Pulmonary artery endothelial cell (primary cell): ENCODE results near the gene EPAS1. TPM values are rescaled to one million over a fixed set of nuclear protein-coding genes. Genes with fewer than 3 reads are reported as not detected.

Experiments
- DNase-seq: peaks from one replicate; pipeline ENCODE4 v3.0.0-alpha.2; 2011; ENCODE audit warnings: low read depth, low spot score
- total RNA-seq: library from RNA; depleted of rRNA; stranded (reverse); fragments of >200 nt; gene quantifications from 2 replicates; pipeline ENCODE4 v1.2.3, GENCODE V29; 2014

The EPAS1 gene
- total RNA-seq, 1 donor from 2014 or later: 115 TPM

DNA sequence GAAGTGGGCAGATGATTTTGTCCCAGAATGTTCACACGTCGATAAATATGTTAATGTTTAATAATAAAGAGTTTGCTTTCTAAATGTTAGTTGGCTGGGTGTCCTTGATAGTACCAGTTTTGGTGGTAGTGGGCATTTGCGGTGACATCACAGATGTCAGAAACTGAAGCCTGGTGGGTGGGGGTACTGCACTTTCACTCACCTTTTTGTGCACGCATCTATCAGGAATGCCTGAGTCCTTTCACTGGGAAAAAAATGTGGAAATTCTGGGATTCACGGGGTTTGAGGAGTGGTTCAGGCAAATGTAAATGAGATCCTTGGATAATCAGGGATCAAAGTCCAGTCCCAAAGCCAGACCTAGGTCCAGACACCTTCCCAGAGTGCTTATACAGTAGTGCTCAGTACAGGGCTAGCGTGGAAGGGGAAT, 3.2 kb downstream of the EPAS1 start:
- no peak for DNase-seq

GRCh38 chr2:46302005-46302695, 4.9 kb downstream of the EPAS1 start:
- DNase-seq: no peak

GRCh38 chr2:46303233-46303632, 6.0 kb downstream of the EPAS1 start:
- DNase-seq: no peak

- no peak for DNase-seq
Observed at GRCh38 chr2:46303822-46304221, 6.6 kb downstream of the EPAS1 start.

DNA sequence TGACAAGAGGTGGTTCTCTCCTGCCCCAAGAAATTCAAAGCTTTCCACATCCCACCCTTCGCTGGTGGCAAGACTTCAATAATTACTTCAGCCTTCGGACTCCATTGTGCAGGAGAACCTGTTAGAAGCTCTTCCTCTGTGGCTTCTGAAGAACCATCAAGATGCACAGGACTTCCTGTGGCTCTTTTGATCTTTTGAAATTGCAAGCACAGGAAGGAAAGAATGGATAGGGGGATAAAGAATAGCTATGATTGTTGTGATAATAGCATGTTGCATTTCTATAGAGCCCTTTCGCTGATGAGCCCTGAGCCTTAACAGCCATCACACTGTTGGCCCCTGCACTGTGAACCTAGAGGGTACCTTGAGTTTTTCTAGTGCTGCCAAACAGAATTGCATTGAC, 7.4 kb downstream of the EPAS1 start:
- DNase-seq: no peak

DNA sequence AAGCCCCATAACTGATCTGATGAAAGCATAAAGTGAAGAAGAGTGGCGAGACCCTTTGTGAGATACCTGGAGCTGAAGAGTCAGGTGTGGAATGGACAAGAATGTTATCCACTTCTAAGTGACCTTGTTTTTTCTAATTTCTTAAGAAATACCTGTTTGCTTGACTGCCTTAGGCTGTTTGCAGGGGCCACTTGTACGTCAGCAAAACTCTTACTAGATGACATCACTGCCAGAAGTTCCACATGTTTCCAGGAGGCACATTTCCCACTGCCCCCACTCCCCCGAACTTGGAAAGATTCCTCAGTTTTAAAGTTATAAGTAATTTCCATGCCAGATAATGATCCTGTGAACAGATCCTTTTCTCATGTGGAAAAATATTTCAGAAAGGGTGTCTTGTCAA, 8.0 kb downstream of the EPAS1 start:
- no peak for DNase-seq

- DNase-seq: no peak
Observed at GRCh38 chr2:46305767-46306166, 8.6 kb downstream of the EPAS1 start.

- no peak for DNase-seq
Observed at GRCh38 chr2:46306330-46306751, 9.1 kb downstream of the EPAS1 start.

DNA sequence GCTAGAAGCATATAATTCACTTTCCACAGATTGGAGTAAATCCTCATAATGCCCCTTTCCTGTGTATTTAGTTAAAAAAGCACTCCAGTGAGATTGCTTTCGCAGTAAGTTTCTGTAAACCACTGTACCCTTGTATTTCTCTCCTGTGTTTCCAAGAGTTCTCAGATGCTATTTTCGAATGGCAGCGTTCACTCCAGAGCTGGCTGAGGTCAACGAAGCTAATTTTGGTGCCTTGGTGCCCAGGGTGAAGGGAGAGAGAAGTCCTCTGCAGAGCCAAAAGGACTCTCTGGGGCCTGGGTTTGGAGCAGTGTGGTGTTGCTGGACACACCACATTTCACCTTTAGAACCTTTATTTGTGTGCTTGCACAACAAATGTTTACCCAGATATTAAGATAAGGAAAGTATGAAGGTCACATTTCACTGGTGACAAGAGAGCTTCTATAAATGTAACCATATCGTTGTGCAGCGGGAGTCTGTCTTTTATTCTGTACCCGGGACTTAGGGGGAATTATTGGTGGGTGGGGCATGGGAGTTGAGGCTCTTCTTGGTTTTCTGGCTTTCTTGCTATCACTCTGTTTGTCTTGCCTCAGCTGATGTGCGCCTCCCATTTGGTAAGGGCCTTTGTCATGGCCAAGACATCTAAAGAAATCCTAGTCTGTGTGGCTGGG, 9.9 kb downstream of the EPAS1 start:
- no peak for DNase-seq

DNA sequence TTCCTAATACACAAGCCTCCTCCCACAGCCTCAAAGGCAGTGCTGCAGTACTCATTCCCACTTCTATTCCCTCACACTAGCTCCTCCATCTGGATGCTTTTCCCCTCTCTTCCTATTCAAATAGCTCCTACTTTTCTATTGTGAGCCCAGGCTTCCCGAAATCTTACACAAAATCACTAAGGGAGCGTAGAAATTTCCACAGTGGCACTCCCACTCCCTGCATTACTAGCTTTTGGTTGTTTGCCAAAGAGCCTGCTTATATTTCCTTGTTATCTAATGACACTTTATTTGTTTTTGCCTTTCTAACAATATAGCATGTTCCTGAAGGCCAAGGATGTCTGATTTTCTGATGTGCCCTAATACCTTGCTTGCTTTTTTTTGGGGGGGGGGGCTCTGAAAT, 10.9 kb downstream of the EPAS1 start:
- DNase-seq: no peak

GRCh38 chr2:46308629-46309028, 11.4 kb downstream of the EPAS1 start:
- no peak for DNase-seq

DNA sequence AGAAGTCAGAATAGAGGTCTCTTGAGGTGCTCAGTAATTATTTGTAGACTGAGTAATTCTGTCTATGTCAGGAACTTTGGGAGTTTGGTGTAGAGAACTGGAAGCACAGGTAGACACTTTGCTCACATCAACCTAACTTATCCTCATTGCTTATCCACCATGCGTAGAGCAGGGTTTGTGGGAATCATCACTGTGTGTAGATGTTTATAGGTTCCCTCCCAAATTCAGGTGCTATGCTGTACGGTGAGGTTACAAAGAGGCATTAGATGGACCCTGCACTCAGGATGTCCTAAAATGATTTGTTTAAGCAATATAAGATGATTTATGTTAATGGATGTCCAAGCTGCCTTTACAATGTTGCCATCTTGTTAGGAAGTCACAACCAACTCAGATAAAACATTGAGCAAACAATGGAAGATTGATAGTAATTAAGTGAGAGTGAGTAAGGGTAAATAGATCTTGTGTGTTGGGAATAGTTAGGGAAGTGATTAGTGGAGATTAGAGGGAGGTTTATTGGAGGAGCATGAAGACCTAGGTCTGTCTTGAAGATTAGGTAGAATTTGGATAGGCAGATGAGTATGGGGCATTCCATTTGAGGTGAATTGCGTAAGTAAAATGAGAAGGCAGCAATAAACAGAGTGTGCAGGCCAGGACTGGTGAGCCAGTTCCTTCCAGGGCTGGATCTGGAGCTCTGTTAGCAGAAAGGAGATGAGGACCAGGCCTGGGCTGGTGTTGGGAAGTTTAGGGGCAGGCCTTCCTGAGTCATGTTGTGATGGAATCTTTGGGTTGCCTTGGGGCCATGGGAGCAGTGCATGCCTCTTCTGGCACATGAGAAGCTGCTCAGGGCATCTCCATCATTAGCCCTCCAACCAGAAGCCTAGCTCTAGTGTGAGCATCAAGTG, 12.1 kb downstream of the EPAS1 start:
- no peak for DNase-seq

DNA sequence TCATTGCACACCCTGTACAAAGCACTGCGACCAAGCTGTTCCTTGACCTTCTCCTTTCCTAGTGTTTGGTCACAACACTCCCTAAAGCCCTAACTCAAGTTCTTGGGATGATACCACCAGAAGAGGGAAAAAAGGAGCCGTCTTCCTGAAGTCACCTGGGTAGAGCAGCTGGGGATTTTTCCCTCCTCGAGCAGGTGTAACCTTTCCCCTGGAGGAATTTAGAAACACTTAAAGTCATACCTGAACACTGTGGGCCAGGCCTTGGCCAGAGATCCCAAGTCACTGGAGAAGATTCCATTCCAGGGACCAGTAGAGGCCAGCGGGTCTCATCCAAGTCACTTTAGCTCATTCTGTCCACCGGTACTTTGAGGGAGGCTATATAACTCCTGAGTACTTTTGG, 13.2 kb downstream of the EPAS1 start:
- no peak for DNase-seq

GRCh38 chr2:46311651-46312223, 14.5 kb downstream of the EPAS1 start:
- DNase-seq: no peak

DNA sequence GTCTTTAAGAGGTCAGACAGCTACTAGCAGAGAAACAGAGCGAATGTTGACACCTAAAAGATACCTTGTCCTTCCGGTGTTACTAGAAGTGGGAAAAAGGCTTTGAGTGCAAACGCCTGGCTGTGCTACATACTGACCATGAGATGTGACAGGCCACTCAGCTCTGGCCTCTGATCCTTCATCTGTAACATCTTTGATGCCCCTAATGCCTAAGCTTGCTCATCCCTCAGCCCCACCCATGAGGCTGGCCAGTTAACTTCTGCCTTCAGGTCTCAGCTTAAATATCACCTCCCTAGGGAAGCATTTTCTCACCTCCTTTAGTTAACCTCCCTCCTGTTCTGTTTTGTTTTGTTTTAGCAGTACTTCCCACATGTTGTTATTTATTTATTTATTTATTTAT, 15.9 kb downstream of the EPAS1 start:
- no peak for DNase-seq

- no peak for DNase-seq
Observed at GRCh38 chr2:46314065-46314835, 17.0 kb downstream of the EPAS1 start.

GRCh38 chr2:46315103-46315890, 18.1 kb downstream of the EPAS1 start:
- peak; percentile 89 for DNase-seq

DNA sequence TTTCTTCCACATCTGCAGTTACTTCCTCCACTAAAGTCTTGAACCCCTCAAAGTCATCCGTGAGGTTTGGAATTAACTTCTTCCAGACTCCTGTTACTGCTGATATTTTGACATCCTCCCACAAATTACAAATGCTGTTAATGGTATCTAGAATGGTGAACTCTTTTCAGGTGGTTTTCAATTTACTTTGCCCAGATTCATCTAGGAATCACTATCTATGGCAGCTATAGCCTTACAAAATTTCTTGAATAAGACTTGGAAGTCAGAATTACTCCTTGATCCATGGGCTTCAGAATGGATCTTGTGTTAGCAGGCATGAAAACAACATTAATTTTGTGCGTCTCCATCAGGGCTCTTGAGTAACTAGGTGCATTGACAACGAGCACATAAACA, 19.9 kb downstream of the EPAS1 start:
- DNase-seq: no peak

DNA sequence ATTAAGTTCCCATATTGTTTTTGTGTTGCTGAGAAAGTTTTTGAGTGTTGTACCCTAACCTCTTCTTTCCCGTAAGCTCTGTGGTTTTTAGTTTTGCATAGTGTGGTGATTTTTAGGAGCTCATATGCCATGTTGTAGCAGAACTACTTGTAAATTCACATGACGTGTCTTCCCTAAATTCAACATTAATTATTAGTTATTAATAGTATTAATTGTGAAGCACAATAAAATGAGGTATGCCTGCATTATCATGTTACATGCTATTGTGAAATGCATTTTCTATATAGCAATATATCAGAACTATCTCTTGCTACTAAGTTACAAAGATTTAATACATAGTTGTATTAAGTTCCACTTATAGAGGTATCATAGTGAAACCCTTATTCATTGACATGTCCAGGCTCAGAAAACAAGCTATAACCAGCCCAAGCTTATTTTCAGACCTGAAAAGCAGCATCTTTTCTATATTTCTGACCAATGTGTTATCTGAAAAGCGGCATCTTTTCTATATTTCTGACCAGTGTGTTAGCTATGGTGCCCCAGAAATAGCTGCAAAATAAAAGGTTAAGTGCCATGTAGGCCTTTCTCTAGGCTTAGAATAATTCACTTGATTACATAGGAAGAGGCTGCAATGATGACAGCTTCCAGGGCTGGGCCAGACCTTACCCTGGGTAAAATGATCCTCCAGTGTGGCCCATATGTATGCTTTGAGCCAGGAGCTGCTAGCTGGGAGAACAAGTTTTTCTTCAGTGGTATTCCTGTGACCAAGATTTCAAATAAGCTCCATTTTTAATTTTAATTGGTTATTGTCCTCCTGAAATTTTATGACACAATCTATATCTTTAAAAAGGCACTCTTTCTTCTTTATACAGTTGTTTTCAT, 21.6 kb downstream of the EPAS1 start:
- DNase-seq: no peak
